Measurements from ENCODE around the gene REEP6. TPM values are rescaled to one million over a fixed set of nuclear protein-coding genes. Genes with fewer than 3 reads are reported as not detected.

REEP6 gene
- total and polyA plus RNA-seq, 7 donors, result 0.33 to 5.6 (median 2.0) TPM; not detected in 1

GRCh38 chr19:1469255-1470054 is 21.5 kb upstream of the REEP6 start:
- no peak overlapping the region for H3K27ac ChIP-seq
- WGBS, 2 donors, result 2% methylated on average over 117 of the region's 117 CpGs
- H3K4me1 ChIP-seq, result peaks cover 0 to 70% (median 64%) of the 10 kb centered on the region in 4 donors
- DNase-seq, result no peak
- peaks cover 67 to 100% (median 95%) of the 10 kb centered on the region in 3 donors for H3K27me3 ChIP-seq
- H3K4me3 ChIP-seq, result peak overlapping the region; percentile 4 to 42 (median 35)
- H3K36me3 ChIP-seq, result peaks cover 0 to 1% (median 0%) of the 10 kb centered on the region in 4 donors
- intact Hi-C loops (cut with DNase I), result no loop called here
- H3K9me3 ChIP-seq, result no peaks in the 10 kb centered on the region
- TF ChIP-seq POLR2AphosphoS5 (IDR thresholded peaks at IDR 0.05) (no peak), CTCF (IDR thresholded peaks at IDR 0.05) (no peak), POLR2A (IDR thresholded peaks at IDR 0.05) (no peak)

DNA sequence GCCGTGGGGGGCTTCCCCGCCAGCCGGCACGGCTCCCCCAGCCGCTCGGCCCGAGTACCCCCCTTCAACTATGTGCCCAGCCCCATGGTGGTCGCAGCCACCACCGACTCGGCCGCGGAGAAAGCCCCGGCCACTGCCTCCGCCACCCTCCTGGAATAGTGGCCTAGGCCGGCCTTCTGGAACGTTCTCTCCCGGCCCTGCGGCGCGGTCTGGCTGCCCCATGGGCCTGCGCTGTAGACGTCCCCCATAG is 21.0 kb upstream of the REEP6 start:
- peaks cover 67 to 100% (median 92%) of the 10 kb centered on the region in 3 donors for H3K27me3 ChIP-seq
- DNase-seq, result no peak
- 5 to 6% methylated on average over 22 of the region's 22 CpGs for WGBS, 2 donors
- no peak for TF ChIP-seq POLR2AphosphoS5 (IDR thresholded peaks at IDR 0.05)
- no peak for TF ChIP-seq POLR2A (IDR thresholded peaks at IDR 0.05)
- no peak for TF ChIP-seq CTCF (IDR thresholded peaks at IDR 0.05)
- TF ChIP-seq EP300 (IDR thresholded peaks at IDR 0.05), result no peak
- H3K27ac ChIP-seq, result no peak overlapping the region
- H3K9me3 ChIP-seq, result no peaks in the 10 kb centered on the region
- intact Hi-C loops (cut with DNase I), result no loop called here
- H3K4me1 ChIP-seq, result peaks cover 0 to 70% (median 64%) of the 10 kb centered on the region in 4 donors
- H3K36me3 ChIP-seq, result peaks cover 0 to 7% (median 0%) of the 10 kb centered on the region in 4 donors
- H3K4me3 ChIP-seq, result peak overlapping the region; percentile 4 to 42 (median 35)

- WGBS, 2 donors, result 1% methylated on average over 67 of the region's 67 CpGs
- no peak for TF ChIP-seq EP300 (IDR thresholded peaks at IDR 0.05)
- no peak for TF ChIP-seq CTCF (IDR thresholded peaks at IDR 0.05)
- TF ChIP-seq POLR2A (IDR thresholded peaks at IDR 0.05), result no peak
- TF ChIP-seq POLR2AphosphoS5 (IDR thresholded peaks at IDR 0.05), result no peak
- DNase-seq, result no peak
- H3K36me3 ChIP-seq, result peaks cover 0 to 9% (median 0%) of the 10 kb centered on the region in 4 donors
- intact Hi-C loops (cut with DNase I), result no loop called here
- H3K4me1 ChIP-seq, result peaks cover 0 to 66% (median 62%) of the 10 kb centered on the region in 4 donors
- no peaks in the 10 kb centered on the region for H3K9me3 ChIP-seq
- H3K27me3 ChIP-seq, result peaks cover 67 to 97% (median 88%) of the 10 kb centered on the region in 3 donors
- H3K4me3 ChIP-seq, result peak overlapping the region; percentile 4 to 42 (median 35)
- no peak overlapping the region for H3K27ac ChIP-seq
Measured at GRCh38 chr19:1470305-1471009, 20.5 kb upstream of the REEP6 start.

GRCh38 chr19:1471010-1471514 is 19.9 kb upstream of the REEP6 start:
- peaks cover 66 to 96% (median 82%) of the 10 kb centered on the region in 3 donors for H3K27me3 ChIP-seq
- intact Hi-C loops (cut with DNase I), result no loop called here
- WGBS, 2 donors, result 3 to 7% methylated on average over 28 of the region's 28 CpGs
- H3K36me3 ChIP-seq, result peaks cover 0 to 13% (median 0%) of the 10 kb centered on the region in 4 donors
- peaks cover 0 to 60% (median 56%) of the 10 kb centered on the region in 4 donors for H3K4me1 ChIP-seq
- DNase-seq, result no peak
- no peak overlapping the region for H3K27ac ChIP-seq
- no peaks in the 10 kb centered on the region for H3K9me3 ChIP-seq
- H3K4me3 ChIP-seq, result peak overlapping the region in 3 of 4 donors; percentile 29 to 42 (median 41)
- TF ChIP-seq CTCF (IDR thresholded peaks at IDR 0.05) (no peak), POLR2A (IDR thresholded peaks at IDR 0.05) (no peak), EP300 (IDR thresholded peaks at IDR 0.05) (no peak), POLR2AphosphoS5 (IDR thresholded peaks at IDR 0.05) (no peak)
